ENCODE data around the gene PARVA. TPM values are rescaled to one million over a fixed set of nuclear protein-coding genes. Genes with fewer than 3 reads are reported as not detected.

PARVA gene
- total and polyA plus RNA-seq, 9 of the 15 experiments (the other 6 are each of a cell fraction or from before 2014, with no cell fraction given), result 0.11 TPM; not detected in 8

DNA sequence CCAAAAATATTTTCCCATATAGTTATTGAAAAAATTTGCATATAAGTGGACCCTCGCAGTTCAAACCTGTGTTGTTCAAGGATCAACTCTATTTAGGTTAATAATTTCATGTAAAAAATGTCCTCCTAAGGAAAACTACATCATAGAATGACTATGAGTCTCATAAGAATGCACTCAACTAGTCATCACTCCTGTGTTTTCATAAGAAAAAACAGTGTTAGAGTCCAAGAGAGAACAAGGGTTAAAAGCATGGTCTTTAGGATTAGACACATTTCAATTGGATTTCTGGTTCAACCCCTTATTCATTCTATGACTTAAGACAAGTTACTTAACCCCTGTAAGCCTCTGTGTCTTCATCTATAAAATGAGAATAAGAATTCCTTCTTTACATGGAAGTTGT, 5.1 kb downstream of the PARVA start:
- DNase-seq (ENCODE audit: extremely low read depth in 1 of 4, low spot score in 3 of 4), result no peak
- TF ChIP-seq RFX1 (IDR thresholded peaks at IDR 0.05) (no peak), PPARD (CRISPR knock-in tag; IDR thresholded peaks at IDR 0.05) (no peak), NFE2L1 (tag; IDR thresholded peaks at IDR 0.05; ENCODE audit: borderline replicate concordance, low read depth) (no peak), ZNF589 (CRISPR knock-in tag; IDR thresholded peaks at IDR 0.05; ENCODE audit: low read depth) (no peak), RBM15 (IDR thresholded peaks at IDR 0.05; ENCODE audit: insufficient read depth, low read length) (no peak), EHMT2 (IDR thresholded peaks at IDR 0.05) (no peak), BCOR (IDR thresholded peaks at IDR 0.05) (no peak), MAFF (IDR thresholded peaks at IDR 0.05; ENCODE audit: low read length) (no peak), ZNF764 (CRISPR knock-in tag; IDR thresholded peaks at IDR 0.05; ENCODE audit: low read depth) (no peak), BRD9 (IDR thresholded peaks at IDR 0.05; ENCODE audit: low read depth, partially characterized antibody) (no peak), KAT7 (CRISPR knock-in tag; IDR thresholded peaks at IDR 0.05; ENCODE audit: borderline replicate concordance) (no peak)
- TF ChIP-seq, protein P1, sequence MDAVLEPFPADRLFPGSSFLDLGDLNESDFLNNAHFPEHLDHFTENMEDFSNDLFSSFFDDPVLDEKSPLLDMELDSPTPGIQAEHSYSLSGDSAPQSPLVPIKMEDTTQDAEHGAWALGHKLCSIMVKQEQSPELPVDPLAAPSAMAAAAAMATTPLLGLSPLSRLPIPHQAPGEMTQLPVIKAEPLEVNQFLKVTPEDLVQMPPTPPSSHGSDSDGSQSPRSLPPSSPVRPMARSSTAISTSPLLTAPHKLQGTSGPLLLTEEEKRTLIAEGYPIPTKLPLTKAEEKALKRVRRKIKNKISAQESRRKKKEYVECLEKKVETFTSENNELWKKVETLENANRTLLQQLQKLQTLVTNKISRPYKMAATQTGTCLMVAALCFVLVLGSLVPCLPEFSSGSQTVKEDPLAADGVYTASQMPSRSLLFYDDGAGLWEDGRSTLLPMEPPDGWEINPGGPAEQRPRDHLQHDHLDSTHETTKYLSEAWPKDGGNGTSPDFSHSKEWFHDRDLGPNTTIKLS (IDR thresholded peaks at IDR 0.05; ENCODE audit: borderline replicate concordance, low read depth), result no peak
- TF ChIP-seq, protein P2, sequence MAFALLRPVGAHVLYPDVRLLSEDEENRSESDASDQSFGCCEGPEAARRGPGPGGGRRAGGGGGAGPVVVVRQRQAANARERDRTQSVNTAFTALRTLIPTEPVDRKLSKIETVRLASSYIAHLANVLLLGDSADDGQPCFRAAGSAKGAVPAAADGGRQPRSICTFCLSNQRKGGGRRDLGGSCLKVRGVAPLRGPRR (CRISPR knock-in tag; IDR thresholded peaks at IDR 0.05), result no peak
- TF ChIP-seq, protein P3, sequence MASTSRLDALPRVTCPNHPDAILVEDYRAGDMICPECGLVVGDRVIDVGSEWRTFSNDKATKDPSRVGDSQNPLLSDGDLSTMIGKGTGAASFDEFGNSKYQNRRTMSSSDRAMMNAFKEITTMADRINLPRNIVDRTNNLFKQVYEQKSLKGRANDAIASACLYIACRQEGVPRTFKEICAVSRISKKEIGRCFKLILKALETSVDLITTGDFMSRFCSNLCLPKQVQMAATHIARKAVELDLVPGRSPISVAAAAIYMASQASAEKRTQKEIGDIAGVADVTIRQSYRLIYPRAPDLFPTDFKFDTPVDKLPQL (IDR thresholded peaks at IDR 0.05; ENCODE audit: extremely low read depth, insufficient read length), result no peak
- TF ChIP-seq, protein P4, sequence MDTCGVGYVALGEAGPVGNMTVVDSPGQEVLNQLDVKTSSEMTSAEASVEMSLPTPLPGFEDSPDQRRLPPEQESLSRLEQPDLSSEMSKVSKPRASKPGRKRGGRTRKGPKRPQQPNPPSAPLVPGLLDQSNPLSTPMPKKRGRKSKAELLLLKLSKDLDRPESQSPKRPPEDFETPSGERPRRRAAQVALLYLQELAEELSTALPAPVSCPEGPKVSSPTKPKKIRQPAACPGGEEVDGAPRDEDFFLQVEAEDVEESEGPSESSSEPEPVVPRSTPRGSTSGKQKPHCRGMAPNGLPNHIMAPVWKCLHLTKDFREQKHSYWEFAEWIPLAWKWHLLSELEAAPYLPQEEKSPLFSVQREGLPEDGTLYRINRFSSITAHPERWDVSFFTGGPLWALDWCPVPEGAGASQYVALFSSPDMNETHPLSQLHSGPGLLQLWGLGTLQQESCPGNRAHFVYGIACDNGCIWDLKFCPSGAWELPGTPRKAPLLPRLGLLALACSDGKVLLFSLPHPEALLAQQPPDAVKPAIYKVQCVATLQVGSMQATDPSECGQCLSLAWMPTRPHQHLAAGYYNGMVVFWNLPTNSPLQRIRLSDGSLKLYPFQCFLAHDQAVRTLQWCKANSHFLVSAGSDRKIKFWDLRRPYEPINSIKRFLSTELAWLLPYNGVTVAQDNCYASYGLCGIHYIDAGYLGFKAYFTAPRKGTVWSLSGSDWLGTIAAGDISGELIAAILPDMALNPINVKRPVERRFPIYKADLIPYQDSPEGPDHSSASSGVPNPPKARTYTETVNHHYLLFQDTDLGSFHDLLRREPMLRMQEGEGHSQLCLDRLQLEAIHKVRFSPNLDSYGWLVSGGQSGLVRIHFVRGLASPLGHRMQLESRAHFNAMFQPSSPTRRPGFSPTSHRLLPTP (IDR thresholded peaks at IDR 0.05; ENCODE audit: borderline replicate concordance, extremely low read depth, insufficient read length), result no peak
- ChIA-PET CTCF (ENCODE audit: low intra/inter-chr PET ratio) (no interaction called here), POLR2A (no interaction called here)
- H2AFZ ChIP-seq (ENCODE audit: low read depth, low read length), result no peak overlapping the region
- H3K9ac ChIP-seq (ENCODE audit: insufficient read depth in 1 of 2, low read depth in 2 of 2, low read length in 2 of 2), result no peak overlapping the region
- no peak overlapping the region for H3K4me2 ChIP-seq (ENCODE audit: insufficient read depth, low read length)
- no peaks in the 10 kb centered on the region for H3K9me3 ChIP-seq (replicated peaks; ENCODE audit: control insufficient read depth, insufficient read depth, low read depth, low read length)
- H3K79me2 ChIP-seq (ENCODE audit: control insufficient read depth, insufficient read depth, low read length), result no peaks in the 10 kb centered on the region
- no peaks in the 10 kb centered on the region for H3K9me1 ChIP-seq (ENCODE audit: control insufficient read depth, insufficient read depth, low read length)
- ATAC-seq, result no peak
- 0% methylated on average over 1 of the region's 1 CpG for WGBS (ENCODE audit: insufficient coverage, low coverage, missing lambda C conversion rate)
- no peak for FAIRE-seq
- H3K27me3 ChIP-seq (ENCODE audit: control insufficient read depth in 2 of 2, insufficient read depth in 2 of 2, low read length in 2 of 2), result peaks cover 10 to 18% of the 10 kb centered on the region in 2 experiments; a peak in 4 of 5 replicates
- no peak overlapping the region for H3K4me3 ChIP-seq
- in situ Hi-C loops (cut with MboI) (no loop called here), intact Hi-C loops (cut with micrococcal nuclease) (no loop called here)
- no peaks in the 10 kb centered on the region for H3K36me3 ChIP-seq (ENCODE audit: control insufficient read depth, insufficient read depth, low read length)
- H3K27ac ChIP-seq (ENCODE audit: extremely low read depth, low read depth, low read length), result no peak overlapping the region
- no peaks in the 10 kb centered on the region for H4K20me1 ChIP-seq (replicated peaks; ENCODE audit: control insufficient read depth, insufficient read depth, low read length)
- H3K4me1 ChIP-seq (replicated peaks in 1 of 2; ENCODE audit: control insufficient read depth in 2 of 2, insufficient read depth in 2 of 2, low read length in 2 of 2), result peaks cover 0 to 7% of the 10 kb centered on the region in 2 experiments; a peak in 1 of 5 replicates
- no TSS peak for BruUV-seq (replicated peaks)

Data from K562 (cell line).